Stimulated activated CD4-positive, alpha-beta T cell treated with anti-CD3 and anti-CD28 coated beads, Interleukin-12 subunit alpha, Interleukin-12 subunit beta, amount 100 ng/mL, for 24 hours (primary cell): Measurements from ENCODE around the gene APP.

Experiments used
- DNase-seq, 2 experiments: peaks; one replicate each; pipeline ENCODE4 v3.0.0-alpha.2; 2020; ENCODE audit warnings: low read depth in 2 of 2

APP gene

DNA sequence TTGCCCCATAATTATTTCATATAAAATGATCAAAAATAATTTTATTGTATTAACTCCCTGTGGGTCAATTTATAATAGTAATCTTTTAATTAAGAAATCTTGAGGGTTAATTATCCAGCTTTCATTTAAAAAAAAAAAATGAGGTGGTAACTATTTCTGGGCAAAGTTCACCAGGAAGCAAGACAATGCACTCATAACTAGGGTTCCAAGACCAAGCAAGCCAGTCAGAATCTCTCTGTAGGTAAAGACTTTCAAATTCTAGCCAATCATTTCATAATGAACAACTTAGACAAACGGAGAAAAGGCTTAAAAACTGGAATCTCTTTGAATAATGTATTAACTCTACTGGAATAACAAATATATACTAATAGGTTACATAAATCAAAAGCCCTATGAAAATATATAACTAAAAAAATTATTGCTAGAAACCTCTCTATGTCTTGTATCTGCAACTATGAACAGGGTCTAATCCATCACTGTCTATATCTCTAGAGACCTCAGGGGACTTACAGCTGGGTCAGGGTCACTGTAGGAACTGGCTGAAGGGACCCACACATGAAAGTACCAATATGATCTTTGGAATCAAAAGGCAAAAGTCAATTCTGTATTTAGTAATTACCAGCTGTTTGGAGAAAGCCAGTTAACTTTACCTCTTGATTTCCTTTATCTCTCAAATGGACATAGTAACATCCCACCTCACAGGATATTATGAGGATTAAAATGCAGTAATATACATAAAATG is 43.3 kb downstream of the APP start:
- DNase-seq: no peak

DNA sequence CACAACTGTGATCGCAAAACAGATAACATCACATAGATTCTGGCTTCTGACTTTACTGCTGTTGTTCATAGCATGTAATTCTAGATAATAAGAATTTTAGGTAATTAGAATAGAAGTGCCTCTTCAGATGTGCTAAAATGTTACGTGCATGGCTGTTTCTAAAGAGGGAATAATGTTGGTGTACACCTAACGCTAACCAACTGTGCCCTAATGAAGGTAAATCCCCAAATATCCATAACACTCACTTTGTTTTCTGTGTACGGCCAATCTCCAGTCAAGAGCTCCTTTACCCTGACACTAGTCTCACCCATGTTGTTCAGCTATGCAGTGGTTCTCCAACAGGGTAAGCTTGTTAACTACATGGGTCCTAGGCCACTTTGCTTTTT is 44.4 kb downstream of the APP start:
- DNase-seq: no peak

DNA sequence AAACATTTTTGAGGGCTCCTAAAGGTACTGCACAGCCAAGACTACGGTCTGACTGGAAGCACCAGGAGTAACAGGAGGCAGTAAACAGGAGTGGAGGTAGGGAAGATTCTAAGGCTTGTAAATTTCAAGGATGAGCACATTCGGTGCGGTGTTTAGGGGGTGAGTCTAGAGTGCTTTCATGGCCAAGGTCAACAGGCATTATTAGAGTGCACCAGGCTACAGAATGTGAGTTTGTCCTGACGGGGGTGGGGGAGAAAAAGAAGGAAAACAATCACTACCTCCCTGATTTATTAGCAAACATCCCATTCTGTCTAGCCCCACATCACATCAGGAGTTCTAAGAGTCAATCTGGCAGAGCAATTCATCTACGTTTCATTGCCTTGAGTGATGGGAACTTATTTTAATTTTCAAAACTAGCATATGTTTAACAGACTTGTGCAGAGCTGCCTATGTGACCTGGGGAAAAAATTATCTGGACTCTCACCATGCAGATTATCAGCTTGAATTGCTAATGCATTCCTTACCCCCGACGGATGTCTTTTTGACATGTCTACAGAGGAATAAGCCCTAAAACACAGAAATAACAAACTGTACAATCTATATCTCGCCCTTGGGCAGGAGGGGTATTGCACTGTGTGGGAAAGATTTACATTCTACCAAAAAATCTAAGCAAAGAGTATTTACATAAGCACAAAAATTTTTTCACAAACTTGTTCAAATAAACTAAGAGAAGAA is 45.0 kb downstream of the APP start:
- no peak for DNase-seq

DNA sequence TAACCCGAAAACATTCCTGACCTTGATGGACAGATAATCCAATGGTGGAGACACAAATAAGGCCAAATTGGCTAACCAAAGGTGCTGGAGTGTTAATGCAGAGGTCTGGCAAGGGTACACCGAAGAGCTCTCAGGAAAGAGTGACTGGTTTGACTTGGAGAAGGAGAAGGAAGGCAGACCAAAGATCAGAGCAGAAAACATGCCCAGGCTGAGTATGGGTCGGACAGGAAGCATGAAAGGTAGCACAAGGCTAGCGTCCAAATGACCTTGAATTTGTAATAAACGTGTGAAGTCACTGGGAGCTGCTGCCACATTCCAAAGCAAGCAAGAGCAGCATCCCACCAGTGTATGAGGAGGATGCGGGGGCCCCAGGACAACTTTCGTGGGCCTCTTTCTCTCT is 45.7 kb downstream of the APP start:
- DNase-seq: no peak

DNA sequence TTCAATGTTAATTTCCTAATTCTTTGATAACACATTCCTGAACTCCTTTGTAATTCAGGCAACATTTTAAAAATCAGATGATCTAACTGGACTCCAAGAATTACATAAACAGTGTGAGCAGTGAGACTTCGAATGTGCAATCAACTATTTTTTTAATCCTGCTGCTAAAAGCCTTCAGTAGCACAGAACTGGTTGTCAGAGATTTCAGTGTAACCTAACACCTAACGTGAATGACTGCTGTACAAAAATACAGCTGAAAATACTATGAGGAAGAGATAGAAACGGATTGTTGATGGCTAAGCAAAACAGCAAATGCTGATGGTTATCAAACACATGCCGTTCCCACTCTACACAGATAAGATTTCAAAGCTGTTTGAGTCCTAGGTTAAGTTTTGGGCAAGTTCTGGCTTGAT is 46.1 kb downstream of the APP start:
- DNase-seq: no peak

DNA sequence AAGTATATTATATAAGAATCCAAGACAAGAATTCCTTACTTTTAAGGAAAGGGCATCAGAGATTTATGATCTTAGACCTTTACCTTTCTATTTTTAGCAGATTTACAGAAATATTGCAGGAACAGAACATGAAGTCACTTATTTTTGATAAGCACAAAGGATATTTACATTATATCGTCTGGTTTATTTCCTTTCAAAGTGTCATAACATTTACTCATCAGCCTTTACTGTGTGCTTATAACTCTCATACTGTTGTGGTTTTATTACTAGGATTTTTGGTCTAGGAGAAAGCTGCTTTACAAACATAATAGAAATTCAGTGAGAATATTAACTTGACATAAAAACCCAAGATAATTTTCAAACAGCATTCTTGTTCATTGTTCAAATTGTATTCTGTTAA is 47.6 kb downstream of the APP start:
- no peak for DNase-seq

DNA sequence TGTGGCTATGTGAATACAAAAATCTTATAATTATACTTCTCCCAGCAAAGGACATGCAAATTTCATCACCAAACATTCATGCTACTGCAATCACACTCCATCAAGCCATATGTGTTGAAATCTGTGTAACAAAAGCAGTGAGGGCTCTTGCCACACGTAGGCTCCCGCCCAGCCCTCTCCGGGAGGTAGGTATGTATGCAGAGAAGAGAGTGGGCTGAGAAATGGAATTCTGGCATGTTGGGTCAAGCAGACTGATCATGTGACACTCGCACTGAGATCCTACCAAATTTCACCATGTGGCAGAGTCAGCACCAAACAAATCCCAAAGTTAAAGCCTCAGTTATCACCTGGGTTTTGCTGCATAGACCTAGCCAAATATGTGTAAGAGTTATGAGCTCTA is 49.7 kb downstream of the APP start:
- DNase-seq: no peak

DNA sequence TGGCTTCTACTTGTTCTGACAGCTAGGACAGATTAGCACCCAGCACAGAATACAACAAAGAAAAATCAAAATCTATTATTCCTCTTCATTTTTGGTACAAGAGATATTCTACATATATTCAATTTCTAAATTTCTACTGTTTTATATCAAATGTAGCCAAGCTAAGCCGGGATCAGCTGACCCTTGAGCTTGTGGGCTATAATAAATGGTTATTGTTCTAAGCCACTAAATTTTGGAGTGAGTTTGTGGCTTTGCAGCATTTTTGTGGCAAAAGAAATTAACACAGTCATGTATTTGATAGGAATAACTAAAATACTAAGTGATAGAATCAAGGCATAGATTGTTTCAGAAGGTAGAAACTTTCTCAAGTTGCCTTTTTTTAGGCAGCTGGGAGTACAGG is 50.7 kb downstream of the APP start:
- no peak for DNase-seq

DNA sequence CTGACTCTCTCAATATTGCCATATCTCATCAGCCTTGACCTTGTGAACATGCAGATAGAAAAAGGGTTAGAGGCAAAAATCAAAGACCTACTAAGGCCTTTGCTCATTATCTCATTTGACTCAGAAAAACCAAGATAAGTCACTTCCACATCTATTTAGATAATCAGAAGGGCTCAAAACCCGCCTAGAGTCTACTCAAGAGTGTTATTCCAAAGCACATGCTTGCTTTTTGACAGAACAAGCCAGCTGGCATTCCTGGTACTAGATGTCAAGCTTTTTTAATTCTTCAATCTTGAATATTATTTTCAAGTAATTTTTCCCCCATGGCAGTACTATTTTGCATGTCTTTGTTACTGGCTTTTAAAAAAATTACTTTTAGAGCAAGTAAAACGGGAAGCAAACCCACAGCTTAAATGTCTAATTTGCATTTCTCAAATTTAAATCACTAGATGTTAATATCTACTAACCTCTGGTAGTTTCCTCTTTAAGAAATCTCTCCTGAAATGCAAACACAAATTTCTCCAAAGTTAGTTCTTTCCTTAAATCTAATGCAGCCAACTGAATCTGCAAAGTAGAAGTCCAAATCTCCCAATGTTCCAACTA is 51.5 kb downstream of the APP start:
- no peak for DNase-seq

DNA sequence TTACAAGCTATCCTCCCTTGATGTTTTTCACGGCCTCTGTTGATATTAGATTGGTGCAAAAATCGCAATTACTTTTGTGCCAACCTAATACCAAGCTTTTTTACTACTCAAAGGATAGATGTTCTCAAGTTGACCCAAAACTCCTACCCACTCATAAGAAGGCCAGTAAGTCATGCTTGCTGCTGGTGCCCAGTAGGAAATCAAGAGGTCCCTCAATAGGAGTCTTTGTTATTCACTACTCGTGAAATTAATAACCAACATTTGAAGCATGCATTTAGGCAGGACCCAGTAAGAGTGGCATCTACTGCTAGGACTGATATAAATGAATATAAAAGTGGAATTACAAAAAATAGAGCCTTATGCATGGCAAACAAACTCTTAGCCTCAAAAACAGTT is 52.6 kb downstream of the APP start:
- DNase-seq: no peak

DNA sequence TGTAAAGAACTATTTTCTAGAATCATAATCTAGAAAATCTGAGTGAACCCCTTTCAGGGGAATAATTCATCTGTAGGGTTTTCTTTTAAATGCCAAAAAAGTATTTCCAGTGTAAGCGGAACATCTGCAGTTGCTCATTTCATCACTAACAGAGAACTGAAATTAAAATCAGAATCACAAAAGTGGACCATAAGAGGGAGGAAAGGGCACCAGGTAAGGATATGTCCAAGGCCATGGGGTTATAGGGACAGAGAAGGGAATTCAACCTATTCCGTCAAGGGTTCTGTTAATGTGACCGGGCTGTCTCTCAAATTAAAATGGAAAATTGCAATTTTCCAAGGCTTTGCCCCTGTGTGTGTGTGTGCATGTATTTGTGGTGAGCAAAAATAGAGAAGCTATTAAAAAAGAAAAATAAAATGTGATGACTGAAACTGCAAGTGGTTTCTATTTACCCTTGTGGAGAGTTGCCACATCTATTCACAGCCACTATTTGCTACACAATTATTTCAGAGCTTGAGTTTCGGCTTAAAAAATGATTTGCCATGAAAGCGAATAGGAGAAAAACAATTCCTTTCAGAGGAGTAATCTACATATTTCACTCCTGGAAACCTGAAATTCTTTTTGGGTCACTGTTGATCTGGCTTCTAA is 53.1 kb downstream of the APP start:
- no peak for DNase-seq

DNA sequence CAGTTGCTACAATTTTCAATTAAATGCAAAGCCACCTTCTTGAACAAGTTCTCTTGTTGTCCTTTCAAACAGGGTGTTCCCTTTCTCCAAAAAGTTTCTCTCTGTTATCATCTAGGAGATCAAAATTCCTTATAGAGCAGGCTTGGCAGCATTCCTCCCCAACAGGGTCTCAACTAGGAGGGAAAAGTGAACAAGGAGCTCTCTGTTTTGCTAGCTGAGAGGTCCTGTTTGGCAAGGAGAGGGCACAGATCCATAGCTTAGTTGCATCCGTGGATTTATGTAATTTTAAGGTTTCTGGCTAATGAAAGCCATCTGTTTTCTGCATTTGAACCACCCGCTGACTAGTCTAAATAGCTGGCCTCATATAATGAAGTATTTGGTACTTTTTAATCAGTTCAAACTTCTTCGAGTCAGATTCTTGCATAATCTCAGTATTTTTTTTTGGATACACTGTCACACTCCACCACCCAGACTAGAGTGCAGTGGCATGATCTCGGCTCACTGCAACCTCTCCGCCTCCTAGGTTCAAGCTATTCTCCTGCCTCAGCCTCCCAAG is 54.0 kb downstream of the APP start:
- DNase-seq: no peak

DNA sequence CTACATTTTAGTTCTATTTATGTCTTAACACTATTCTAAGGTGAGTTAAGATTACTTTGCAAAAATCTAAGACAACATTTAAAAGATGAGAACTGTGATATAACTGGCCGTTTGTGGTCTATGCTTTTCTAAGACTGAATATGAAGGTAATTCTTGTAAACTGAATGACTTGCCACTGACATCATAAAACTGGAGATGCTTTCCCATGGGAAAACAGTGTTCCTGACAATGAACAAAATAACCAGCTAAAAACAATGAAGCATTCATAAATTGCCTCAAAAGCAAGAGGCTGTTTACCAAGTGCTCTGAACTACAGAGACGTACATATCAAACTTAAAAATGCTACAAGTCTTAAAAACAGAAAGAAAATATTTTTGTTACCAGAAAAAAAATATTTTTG is 54.7 kb downstream of the APP start:
- DNase-seq: no peak

DNA sequence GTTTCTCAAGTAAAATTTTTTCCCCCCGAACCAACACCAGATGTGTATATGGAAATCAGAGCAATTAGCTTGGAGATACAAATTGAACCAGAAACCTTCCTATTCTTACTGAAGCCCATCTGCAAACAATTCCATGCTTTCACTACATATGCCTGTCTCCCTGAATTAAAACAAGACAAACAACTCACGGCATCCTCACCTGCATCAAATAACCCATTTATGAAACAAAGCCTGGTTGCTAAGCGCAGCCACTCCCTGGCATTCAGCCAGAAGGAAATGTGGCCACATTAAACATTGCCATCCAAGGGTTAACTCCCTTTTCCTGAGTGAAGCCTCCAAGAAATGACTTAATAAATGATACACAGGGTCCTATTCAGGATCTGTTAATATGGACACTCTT is 55.3 kb downstream of the APP start:
- no peak for DNase-seq

DNA sequence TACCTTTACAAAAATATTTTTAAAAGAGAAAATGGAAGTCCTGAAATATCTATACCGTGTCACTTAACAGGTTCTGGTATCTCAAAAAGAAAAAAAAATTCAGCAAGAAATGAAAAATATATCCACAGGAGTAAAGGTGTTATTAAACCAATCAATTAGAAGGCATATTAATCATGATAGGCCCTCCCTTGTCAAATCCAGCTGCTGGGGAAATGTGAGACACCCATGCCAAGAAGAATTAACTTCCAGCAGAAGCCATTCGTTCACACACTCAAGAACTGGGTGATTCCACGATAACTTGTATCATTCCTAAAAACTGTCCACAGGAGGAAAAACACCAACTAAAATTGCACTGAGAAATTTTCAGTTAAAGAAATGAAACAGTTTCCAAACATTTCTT is 57.6 kb downstream of the APP start:
- no peak for DNase-seq

DNA sequence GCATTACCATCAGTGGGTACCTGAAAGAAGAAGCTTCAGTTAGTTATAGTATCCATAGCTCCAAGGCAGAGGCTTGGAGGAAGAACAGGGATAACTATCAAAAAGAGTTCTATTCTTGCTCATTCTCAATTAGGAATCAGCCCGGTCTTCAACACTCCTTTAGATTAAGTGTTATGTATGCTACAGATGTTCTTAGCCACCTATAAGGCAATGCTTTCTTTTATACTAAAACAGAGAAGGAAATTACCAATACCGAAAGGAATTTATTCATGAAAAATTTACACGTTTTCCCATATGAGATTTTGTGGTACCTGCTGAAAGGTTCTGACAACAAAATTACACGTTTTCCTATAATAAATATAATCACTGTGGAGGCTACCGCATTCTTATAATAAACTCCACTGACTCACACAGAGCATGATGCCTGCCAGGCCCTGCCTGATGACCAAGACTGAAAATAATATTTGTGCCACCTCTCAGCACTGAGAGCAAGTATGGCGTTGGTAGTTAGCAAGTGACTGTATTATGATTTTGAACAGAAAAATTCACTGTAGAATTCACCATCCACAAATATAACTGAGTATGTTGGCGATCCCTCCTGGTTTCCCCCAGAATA is 58.3 kb downstream of the APP start:
- DNase-seq: no peak

DNA sequence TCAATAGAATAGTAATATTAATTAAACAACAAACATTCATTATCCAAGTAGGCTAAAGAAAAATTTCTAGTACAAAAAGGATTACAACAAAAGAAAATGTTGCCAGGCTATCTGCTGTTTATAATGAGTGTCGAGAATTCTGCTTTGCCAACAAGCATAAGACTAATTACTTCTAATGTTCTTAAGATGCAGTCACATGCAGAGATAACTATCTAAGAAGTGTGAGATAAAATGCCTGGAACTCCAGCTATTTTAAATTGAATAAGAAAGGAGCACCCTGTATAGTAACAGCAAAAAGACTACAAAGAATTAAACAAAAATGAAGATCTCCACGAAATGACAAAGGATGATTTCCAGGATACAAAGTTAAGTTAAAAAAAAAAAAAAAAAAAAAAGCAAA is 59.9 kb downstream of the APP start:
- DNase-seq: no peak

DNA sequence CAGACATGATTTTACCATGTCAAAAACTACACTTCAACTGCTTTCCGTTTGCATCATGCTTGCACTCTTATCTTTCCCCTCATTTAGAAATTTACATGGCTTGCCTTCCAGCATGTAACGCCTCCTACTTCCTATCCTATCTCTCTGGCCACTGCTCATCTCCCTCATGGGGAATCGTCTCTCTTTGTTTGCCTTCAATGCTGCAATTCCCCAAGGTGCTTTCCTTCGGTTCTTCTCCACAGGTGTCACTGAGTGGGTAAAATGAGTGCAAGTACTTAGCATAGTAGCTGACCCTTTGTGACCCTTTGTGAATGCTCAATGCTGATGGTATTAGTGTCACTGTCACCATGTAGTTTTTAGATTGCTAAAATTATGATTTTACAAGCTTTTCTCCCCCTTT is 63.1 kb downstream of the APP start:
- DNase-seq: no peak

DNA sequence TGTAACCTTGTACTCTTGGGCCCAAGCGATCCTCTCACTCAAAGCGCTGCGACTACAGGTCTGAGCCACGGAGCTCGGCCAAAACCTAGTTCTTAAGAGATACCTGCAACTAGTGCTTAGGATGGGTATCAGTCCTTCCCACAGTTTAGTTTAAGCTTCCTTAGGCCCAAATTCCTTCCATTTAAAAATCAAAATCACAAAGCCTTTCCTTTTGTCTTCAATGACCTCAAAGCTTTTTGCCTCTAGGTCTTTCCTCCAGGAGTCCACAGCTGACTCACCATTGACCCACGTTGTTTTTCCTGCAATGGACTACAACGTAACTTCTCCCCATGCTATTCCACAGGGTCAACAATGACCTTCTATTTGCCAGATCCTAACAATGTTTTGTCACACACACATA is 64.0 kb downstream of the APP start:
- DNase-seq: no peak

DNA sequence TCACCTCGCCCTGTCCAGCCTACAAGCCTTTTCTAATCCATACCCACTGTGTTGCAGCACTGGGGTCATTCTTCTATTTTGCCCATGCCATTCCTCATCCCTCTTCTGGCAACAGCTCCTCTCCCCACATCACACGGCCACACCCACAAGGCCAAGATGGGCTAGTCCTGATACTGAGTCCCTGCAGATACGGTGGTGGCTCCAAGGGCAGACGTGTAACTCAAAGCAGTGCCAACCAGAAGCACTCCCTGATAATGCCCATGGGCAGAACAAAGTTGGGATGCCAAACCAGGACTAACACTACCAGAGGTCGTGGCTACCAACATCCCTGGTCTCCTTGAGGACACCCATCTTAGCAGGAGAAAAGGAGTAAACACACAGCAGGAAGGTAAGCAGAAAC is 64.8 kb downstream of the APP start:
- no peak for DNase-seq

DNA sequence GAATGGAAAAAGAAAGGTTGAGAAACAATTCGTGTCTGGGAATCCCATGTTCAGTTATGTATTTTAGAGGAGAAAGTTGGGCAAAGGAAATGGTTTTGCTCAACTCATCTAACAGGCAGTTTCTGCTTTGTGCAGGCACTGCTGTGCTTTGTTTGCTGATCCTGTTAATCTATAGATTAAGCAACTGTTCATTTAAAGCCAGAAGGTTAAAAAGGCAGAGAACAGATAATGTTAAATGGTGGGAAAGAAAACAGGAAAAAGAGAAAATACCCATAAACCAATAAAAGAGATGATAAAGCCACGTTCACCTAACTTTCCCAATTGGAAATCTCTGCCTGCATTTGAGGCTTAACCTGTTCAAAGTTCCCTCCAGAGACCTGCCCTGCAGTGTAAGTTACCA is 70.0 kb downstream of the APP start:
- DNase-seq: no peak

DNA sequence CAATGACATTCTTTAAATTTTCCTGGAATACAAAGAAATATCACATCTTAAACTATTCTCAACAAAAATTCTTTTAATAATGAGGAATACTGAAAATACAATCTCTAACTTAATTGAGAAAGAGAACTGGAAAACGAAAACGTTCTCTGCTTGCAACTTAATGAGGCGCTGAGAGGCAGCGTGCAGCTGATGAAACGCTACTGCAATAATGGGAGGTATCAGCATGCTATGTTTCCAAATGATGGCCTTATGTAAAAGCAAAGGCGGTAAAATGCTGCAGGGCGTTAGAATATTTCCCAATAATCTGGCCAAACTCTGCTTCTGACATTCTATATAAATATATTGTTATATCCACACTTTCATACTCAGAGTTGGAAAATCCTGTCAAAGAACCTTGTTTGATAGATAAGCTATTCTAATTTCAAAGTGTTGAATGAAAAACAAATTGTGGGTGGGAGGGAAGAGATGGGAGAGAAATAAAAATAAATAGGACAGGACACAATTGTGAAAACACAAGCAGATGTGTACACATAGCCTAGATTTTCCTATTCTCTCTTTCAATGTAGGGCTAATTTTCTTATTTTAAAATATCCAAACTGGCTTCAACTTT is 70.9 kb downstream of the APP start:
- DNase-seq: no peak
